GM18858 (cell line): Measurements from ENCODE around the gene PLXNB2.
A peak's percentile ranks its signal among the peaks of the same experiment; 100 is the strongest.
"Not testable (repeated sequence)": the region's sequence is repeated elsewhere in the genome, so short reads cannot be mapped to it uniquely, and the experiment has no call there.

Experiments
- ATAC-seq: cut with Tn5 transposase; IDR thresholded peaks from one replicate; pipeline ENCODE4 v1.9.1; 2021; ENCODE audit not compliant: unreplicated experiment

The PLXNB2 gene

DNA sequence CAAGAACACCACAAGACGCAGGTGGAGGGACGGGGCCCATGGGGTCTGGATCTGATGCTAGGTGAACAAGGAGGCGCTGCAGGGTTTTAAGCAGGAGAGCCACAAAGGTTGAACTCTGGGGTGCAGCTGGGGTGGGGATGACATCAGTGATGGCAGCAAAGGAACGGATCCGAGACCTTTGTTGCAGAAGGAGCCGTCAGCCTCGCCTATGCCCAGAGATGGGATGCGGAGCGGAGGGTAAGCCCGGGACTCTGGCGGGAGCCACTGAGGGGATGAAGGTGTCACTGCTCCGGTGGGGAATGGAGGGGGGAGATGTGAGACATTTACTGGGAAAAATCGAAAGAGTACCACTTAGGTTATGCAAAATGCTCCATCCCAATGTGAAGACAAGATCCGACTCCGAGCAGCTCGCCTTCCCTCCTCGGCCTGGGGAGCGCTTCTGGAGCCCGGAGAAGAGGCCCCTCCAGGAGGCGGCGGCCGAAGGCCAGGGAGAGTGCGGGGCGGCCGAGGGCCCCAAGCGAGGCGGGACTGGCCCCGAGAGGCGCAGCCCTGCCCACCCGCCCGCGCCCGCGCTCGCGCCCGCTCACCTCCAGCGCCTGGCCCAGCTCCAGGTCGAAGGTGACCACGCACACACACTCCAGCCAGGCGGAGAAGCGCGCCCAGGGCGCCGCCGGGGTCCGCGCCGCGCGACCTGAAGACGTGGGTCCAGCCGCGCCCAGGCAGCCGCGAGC is 18.9 kb upstream of the PLXNB2 start:
- no peak for ATAC-seq

DNA sequence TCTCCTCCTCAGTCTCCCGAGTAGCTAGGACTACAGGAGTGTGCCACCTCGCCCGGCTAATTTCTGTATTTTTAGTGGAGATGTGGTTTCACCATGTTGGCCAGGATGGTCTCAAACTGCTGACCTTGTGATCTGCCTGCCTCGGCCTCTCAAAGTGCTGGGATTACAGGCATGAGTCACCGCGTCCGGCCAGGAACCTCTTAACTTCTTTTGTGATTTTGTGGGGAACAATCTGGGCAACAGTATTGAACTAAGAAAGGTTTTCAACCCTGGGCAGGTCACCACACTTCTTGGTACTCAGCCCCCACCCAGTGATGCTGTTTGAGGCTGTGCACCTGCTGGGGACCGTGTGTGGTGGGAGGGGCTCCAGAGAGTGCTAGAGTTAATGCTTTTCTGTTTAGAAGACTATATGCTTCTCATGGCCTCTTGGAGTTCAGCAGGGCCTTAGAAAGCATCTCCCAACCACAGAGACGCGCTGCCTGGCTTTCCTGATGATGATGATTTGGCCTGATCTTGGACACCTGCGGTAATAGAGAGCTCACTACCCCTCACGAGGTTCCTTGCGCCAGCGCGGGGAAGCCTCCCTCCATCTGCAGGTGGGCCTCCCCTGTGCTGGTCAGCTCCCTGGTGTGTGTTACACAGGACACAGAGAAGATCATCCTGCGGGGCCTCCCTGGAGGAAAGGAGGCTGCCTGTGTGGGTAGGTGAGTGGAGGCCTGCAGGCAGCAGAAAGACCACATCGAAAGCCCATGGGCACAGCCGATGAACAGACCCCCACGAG is 18.2 kb upstream of the PLXNB2 start:
- no peak for ATAC-seq

DNA sequence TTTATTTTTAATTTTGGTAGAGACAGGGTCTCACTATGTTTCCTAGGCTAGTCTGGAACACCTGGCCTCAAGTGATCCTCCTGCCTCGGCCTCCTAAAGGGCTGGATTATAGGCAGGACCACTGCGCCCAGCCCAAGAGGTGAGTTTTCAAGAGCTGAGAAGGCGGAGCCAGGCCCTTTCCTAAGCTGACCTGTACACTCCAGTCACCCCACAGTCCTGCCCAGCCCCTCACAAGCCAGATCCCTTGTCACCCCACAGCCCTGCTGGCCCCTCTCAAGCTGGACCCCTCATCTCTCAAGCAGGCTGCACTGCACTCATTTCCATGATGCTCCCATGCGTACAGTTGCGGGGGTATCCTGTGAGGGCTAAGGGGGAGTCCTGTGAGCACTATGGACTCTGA is 16.5 kb upstream of the PLXNB2 start:
- ATAC-seq, result no peak

DNA sequence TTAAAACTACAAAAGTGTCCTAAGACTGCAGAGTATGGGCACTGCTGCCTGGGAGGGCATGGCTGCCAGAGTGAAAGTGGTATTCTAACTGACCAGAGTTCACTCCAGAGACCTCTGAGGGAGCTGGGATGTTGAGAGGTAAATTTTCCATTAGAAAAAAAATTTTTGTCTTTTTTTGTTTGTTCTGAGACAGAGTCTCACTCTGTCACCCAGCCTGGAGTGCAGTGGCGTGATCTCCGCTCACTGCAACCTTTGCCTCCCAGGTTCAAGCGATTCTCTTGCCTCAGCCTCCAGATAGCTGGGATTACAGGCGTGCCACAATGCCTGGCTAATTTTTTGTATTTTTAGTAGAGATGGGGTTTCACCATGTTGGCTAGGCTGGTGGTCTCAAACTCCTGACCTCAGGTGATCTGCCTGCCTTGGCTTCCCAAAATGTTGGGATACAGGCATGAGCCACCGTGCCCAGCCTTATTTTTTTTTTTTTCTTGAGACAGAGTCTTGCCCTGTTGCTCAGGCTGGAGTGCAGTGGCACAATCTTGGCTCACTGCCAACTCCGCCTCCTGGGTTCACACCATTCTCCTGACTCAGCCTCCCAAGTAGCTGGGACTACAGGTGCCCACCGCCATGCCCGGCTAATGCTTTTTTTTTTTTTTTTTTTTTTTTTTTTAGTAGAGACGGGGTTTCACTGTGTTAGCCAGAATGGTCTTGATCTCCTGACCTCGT is 15.1 kb upstream of the PLXNB2 start:
- not testable (repeated sequence) for ATAC-seq

DNA sequence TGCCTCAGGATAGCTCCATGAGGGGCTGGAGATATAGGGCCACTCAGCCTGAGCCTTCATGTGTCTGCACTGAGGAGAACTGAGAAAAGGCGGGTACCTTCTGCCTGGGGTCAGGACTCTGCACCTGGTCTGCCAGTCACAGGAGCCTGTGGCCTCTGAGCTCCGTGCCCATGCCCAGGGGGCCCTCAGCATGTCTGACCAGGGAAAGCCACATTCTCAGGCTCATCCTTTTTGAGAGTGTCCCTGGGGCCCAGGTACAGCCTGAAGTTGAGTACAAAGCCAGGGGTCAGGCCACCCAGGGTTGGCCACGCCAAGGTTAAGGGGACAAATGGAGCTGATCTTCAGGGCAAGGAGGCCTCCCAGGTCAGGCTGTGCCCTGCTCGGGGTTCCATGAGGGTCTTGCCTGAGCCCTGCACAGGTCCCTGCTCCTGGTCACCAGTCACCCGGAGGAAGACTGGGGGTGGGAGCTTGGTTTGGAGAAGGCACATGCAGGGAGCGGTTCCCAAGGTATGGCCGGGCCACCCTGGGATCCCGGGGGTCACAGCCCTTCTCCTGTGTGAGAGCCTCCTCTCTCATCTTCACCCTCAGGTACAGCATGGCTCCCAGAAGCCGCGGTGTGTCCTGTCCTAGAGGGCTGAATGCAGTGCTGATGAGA is 13.4 kb upstream of the PLXNB2 start:
- ATAC-seq, result no peak

DNA sequence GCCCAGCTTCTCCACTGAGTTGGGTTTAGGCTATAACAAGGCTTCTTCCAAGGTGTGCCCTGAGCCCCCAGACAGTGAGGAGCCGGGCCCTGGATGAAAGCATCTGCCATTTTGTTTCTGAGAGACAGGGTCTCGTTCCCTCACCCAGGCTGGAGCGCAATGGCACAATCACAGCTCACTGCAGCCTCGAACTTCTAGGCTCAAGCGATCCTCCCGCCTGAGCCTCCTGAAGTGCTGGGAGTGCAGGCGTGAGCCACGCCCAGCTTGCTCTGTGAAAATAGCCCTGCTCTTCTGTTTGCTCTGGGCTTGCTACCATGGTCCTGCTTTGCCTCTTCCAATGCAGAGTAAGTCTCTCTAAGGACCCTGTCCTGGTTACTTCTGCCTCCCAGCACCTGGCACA is 12.7 kb upstream of the PLXNB2 start:
- ATAC-seq, result no peak

DNA sequence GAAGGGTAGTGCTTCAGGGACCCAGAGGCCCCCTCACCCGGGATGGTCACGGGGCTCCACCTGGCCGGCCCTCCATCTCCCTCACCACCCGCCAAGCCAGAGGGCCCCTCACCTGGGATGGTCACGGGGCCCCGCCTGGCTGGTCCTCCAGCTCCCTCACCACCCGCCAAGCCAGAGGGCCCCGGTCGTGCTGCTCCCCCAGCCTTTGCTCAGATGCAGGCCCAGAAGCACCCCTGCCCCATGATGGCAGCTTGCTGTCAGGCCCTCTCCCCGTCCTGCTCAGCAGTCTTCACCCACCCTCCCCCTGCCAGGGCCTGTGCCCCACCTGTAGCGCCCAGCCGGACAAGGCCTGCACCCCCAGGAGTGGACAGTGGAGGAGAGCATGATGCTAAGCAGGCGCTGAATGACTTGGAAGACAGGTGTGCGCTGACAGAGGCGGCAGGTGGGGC is 12.1 kb upstream of the PLXNB2 start:
- ATAC-seq, result no peak

DNA sequence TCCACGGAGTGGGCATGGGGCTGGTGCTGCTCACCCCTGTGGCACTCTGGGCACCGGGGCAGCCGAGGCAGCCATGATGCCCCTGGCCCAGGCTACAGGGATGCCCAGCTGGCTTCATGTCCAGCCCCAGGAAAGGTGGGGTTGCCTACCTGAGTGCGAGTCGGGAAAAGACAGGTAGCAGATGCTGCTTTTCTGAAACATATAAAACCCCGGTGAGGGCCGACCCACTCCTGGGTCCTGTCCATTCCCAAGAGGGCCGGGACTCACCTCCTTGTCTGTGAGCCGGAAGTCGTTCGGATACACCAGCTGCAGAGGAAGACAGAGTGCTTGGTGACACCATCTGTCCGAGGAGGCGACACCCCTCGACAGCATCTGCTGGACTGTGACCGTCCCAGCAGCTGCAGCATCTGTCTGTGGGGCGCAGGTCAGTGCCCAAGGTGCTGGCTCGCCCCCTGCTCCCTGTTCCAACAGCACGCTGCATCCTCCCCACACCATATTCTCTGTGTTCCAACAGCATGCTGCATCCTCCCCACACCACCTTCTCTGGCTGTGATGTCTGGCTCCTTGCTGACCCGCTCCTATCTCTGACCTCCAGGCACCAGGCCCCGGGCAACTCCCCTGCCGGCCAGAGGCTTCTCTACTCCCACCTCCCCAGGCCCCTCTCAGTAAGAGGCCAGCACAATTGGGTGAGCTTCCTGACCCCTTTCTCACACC is 11.4 kb upstream of the PLXNB2 start:
- no peak for ATAC-seq

DNA sequence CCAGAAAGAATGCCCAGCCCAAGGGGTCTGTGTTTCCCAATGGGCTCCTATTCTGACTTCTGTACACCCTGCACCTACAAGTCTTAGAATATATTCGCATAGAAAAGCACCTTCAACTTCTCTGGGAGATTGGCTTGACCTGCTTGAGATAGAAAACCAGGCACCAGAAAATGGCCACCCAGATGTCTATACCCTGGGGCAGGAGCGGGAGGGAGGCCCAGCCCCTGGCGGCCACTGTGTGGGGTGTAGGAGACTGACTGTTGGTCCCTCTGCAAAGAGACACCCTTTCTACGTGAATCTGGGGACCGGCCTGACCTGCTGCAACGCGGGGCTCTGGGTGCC is 10.9 kb upstream of the PLXNB2 start:
- ATAC-seq, result no peak

DNA sequence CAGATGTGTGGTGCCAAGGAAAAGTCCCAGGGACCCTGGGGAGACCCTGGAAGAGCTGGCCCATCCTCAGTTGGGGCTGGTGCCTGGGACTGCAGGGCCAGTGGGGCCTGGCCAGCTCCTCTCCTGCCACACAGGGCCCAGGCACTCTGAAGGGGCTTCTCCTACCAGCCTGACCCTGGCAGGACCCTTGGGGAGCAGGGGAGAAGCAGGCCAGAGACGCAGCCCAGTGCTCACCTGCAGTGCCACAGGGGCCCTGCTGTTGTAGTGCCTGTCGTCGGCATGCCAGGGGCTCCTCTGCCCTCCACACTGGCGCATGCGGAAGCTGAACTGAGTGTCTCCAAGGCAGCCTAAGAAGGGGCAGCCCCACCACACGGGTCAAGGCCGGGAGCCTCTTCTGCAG is 10.2 kb upstream of the PLXNB2 start:
- ATAC-seq, result no peak

DNA sequence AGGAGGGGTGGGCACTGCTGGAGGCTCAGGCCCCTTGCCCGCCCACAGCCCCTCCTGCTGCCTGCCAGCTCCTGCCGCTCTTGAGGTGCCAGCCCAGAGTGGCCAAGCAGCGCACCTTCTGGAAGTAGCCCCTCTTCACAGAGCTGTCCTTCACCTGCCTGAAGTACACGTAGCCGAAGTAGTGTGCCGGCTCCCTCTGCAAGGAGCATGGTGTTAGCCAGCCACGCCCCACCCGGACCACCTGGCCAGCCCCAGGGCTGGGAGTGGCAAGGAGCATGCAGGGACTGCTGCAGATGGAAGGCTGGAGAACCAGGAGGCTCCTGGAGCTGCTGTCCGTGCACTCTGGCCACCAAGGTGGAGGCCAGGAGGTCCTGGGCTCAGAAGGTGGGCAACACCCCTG is 9.7 kb upstream of the PLXNB2 start:
- ATAC-seq, result no peak

DNA sequence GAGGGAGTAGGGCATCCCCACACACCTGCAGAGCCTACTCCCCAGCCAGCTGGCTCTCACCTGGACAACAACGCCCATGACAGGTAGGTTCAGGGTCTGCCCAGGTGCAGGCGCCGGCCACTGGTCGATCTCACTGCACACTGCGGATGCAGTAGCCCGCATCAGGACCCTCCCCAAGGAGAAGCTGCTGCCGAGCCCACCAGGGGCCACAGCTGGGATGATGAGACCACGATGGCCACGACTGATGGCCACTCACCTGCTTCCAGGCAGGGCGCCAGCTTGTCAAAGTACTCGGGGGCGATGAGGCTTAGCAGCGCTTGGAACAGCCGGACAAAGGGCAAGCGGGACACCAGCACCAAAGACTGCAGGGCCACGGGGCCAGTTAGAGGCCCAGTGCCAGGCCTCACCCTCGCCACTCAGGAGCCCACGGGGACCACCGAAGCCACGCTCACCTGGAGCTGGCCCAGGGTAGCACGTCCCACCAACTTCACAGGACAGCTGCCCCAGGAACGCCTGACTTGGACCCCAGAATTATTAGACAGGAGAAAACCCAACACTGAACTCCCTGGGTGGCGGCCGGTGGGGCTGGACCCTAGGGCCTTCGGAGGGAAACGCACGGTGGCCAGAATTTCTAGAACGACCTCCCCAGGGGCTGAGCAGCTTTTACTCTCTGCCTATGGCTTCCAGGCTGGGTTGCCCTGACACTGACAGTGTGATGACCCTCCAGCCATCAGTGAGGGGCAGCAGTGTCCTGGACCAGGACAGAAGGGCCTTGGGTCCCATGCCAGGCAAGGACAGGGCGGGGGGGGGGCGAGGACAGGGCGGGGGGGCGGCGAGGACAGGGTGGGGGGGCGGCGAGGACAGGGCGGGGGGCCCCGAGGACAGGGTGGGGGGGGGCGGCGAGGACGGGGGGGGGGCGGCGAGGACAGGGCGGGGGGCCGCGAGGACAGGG is 8.9 kb upstream of the PLXNB2 start:
- ATAC-seq, result no peak

DNA sequence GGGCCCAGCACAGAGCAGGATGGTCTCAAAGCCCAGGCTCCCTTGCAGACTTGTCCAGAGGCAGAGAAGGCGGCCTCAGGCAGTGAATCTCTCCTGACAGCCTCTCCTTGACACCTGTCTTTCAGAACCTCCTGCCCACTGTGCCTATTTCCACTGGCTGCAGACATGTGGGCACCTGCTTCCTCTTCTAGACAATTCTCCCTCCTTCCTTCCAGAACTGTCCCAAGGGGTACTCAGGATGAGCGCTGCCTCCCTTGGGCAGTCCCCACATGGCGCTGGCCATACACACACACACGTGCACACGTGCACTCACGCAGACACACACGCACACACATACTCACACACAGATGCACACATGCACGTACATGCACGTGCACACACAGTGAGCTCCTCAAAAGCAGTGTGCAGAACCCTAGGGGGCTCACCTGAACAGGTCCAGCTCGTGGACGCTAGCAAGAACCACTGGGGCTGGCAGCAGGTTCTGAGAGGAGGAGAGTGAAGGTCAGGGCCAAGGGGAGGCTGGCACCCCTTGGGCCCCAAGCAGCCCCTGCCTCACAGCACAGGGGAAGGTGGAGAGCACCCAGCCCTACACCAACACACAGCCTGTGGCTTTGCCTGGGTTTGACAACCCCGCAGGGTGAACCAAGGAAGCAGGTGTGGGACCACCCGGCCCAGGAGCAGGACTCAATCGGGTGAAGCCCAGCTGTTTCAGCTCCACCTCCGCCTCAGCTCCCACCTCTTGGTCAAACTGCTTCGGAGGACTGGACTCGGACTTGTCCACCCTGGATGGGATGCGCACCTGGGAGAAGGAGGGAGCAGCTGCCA is 8.1 kb upstream of the PLXNB2 start:
- no peak for ATAC-seq

DNA sequence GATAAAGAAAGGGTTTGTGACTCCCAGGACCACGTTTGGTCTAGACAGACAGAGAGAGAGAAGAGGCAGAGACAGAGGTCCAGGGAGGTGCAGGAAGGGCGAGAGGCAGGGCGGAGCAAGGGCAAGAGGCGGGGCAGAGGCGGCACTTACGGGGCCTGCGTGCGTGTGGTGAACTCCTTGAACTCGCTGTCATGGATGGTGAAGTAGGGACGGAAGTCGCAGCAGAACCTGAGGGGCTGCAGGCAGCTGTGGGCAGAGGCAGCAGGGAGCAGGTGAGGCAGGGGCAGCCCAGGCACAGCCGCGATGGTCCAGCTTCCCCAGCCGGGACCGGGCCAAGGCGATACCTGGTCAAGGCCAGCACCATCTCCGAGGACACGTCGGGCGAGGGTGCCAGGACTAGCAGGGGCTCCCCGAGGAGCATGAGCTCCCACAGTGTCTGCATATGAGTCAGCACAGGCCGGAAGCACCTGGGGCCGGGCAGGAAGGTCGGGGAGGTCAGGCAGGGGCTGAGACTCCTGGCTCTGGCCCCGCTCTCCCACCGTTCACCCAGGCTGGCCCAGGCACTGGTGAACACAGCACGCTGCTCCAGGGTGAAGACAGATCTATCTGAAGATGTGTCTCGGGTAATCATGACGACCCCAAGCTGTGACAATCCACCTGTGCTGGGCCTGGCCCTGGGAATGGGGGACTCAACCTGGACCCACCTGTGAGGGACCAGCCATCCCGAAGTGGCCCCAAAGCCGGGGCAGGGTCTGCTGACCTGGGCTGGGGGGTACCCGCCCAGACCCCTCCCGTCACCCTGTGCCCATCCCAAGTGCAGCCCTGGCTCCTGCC is 7.2 kb upstream of the PLXNB2 start:
- peak; percentile 50 for ATAC-seq

DNA sequence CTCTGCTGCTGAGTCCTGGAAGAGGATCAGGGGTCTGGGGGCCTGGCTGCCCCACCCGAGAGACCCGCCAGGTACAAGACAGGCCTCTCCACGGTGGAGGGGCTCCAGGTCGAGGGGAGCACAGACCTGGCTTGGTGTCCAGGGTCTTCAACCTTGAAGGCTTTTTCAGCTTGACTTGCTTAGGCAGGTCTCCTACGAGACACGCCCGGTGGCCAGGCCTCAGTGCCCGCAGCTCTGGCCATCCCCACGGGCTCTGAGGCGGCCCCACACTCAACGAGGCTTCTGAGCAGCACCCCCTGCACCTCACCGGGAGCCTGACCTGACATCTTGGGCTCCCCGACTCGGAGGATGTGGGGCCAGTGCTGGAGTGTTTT is 6.6 kb upstream of the PLXNB2 start:
- ATAC-seq, result no peak

DNA sequence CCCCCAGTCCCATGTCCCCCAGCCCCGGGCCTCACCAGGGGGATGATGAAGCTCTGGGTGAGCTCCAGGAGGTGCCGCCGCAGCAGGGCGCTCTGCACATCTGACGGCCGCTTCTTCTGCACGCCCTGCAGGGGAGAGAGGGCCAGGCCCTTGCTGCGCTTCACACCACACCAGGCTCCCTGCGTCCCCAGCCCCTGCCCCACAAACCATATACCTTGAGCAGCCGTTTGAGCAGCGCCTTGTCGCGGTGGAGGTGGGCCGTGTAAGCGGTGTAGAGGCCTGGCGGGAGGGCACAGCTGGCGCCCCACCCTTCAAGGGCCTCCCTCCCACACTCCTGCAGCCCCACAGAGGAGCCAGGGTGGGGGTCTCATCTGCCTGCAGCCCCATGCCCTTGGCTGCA is 6.2 kb upstream of the PLXNB2 start:
- no peak for ATAC-seq

DNA sequence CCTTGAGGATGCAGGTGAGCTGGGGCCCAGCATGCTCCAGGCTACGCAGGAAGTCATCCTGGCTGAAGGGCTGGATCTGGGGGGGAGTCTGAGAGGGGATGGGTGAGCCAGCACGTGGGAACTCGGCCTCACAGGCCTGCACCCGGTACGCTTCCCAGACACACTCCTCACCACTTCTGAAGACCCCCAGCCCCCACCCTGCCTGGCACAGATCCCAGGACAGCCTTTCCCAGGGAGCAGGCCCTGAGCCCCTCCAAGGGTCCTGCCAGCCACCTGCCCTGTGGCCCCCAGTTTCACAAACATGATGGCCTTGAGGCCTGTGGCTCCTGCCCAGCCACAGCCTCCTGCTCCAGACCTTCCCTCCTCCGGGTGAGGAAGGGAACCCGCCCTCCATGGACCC is 5.6 kb upstream of the PLXNB2 start:
- no peak for ATAC-seq

DNA sequence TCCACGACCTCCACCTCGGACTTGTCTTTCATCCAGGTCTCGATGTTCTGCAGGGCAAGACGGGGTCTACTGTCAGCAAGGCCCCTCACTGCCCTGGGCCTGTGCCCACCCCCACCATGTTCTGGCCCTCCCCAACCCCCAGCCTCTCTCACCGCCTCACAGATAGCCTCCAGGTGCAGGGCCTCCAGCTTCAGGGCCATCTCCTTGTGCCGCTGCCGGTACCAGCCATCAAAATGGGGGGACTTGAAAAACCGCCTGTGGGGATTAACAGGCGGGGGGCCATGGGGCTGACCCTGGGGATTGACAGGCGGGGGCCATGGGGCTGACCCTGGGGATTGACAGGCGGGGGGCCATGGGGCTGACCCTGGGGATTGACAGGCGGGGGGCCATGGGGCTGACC is 4.9 kb upstream of the PLXNB2 start:
- no peak for ATAC-seq
